SK-N-MC (cell line): ENCODE results near the gene FAS.

Experiments
- EZH2 ChIP-seq: fragments of 200-600 bp; sonication (generic); IDR thresholded peaks from one replicate; pipeline ENCODE4 v1.6.1; 2017; ENCODE audit warnings: antibody characterized with exemption
- FOXP2 ChIP-seq: optimal IDR thresholded peaks from 2 replicates; pipeline ENCODE3; 2011; ENCODE audit warnings: mild to moderate bottlenecking, moderate library complexity; ENCODE audit not compliant: insufficient read depth; ENCODE audit errors: extremely low read length, control extremely low read depth
- POLR2AphosphoS5 ChIP-seq: IDR thresholded peaks from 2 replicates; pipeline ENCODE4 v1.6.1; 2012; ENCODE audit warnings: mild to moderate bottlenecking, low read depth, low read length, borderline replicate concordance

DNA sequence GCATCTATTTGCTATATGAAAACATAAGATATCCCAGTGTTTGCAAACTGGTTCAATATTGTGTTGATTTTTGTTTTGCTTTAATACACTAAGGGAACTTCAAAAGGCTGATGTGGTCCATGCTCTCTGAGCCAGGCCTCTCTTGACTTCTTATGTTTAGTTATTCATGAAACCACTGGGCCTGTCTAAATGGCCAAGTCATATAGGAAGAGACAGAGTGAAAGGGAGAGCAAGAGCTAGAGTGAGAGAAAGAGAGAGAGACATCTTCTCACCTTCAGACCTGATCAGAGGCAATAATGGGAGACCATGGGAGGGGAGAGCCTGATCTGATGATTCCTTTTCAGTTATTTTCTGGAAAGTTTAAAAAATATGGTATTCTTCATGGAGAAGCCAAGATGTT lies 6.1 kb upstream of the FAS start:
- TF ChIP-seq EZH2 (no peak), POLR2AphosphoS5 (no peak), FOXP2 (no peak)
